Astrocyte (in vitro differentiated cells and primary cell): Measurements from ENCODE around the gene GET4. TPM values are rescaled to one million over a fixed set of nuclear protein-coding genes. Genes with fewer than 3 reads are reported as not detected.

Experiments
- DNase-seq: peaks from one replicate; pipeline ENCODE4 v3.0.0-alpha.2; 2010; ENCODE audit warnings: low read depth
- FAIRE-seq: peaks from 2 replicates; lab custom pipeline; 2011; peaks lifted over from hg19 to GRCh38; lab: Jason Lieb, UNC
- H2AFZ ChIP-seq: 2 replicates; pipeline ENCODE4 v1.6.0; 2012; ENCODE audit warnings: low read depth, low read length, inconsistent platforms
- H3K27ac ChIP-seq: 2 replicates; pipeline ENCODE4 v1.5.1; 2011; ENCODE audit warnings: low read depth, low read length, inconsistent platforms
- H3K27me3 ChIP-seq: 2 replicates; pipeline ENCODE4 v1.6.0; 2011; ENCODE audit warnings: low read length, inconsistent platforms; ENCODE audit not compliant: insufficient read depth
- H3K36me3 ChIP-seq: 2 replicates; pipeline ENCODE4 v1.5.1; 2011; ENCODE audit warnings: low read length, inconsistent platforms; ENCODE audit not compliant: insufficient read depth
- H3K4me1 ChIP-seq: 2 replicates; pipeline ENCODE4 v1.5.1; 2011; ENCODE audit warnings: low read length, inconsistent platforms; ENCODE audit not compliant: insufficient read depth
- H3K4me2 ChIP-seq: 2 replicates; pipeline ENCODE4 v1.6.0; 2012; ENCODE audit warnings: low read length, inconsistent platforms
- H3K4me3 ChIP-seq: 2 replicates; pipeline ENCODE4 v1.5.1; 2011; ENCODE audit warnings: low read depth, mild to moderate bottlenecking, low read length, inconsistent platforms; ENCODE audit not compliant: insufficient read depth
- H3K79me2 ChIP-seq: 2 replicates; pipeline ENCODE4 v1.6.0; 2012; ENCODE audit warnings: mild to moderate bottlenecking, low read length, inconsistent platforms; ENCODE audit not compliant: insufficient read depth
- H3K9ac ChIP-seq: 2 replicates; pipeline ENCODE4 v1.6.0; 2012; ENCODE audit warnings: mild to moderate bottlenecking, low read length, inconsistent platforms
- H3K9me3 ChIP-seq: 2 replicates; pipeline ENCODE4 v1.5.1; 2012; ENCODE audit warnings: low read depth, mild to moderate bottlenecking, low read length, inconsistent platforms; ENCODE audit not compliant: insufficient read depth
- H4K20me1 ChIP-seq: 2 replicates; pipeline ENCODE4 v1.6.0; 2012; ENCODE audit warnings: low read length, inconsistent platforms; ENCODE audit not compliant: insufficient read depth
- H3K27ac Mint-ChIP-seq: one replicate; pipeline ENCODE4 v1.8.0; 2021; ENCODE audit warnings: mild to moderate bottlenecking, mixed read lengths; ENCODE audit not compliant: unreplicated experiment
- H3K27me3 Mint-ChIP-seq: one replicate; pipeline ENCODE4 v1.8.0; 2021; ENCODE audit warnings: low read depth, mixed read lengths; ENCODE audit not compliant: unreplicated experiment
- H3K36me3 Mint-ChIP-seq: one replicate; pipeline ENCODE4 v1.8.0; 2021; ENCODE audit warnings: low read depth, mixed read lengths; ENCODE audit not compliant: unreplicated experiment
- H3K4me1 Mint-ChIP-seq: one replicate; pipeline ENCODE4 v1.8.0; 2021; ENCODE audit warnings: low read depth, mixed read lengths; ENCODE audit not compliant: unreplicated experiment
- H3K4me3 Mint-ChIP-seq: one replicate; pipeline ENCODE4 v1.8.0; 2021; ENCODE audit warnings: mild to moderate bottlenecking, moderate library complexity, mixed read lengths; ENCODE audit not compliant: unreplicated experiment
- H3K9me3 Mint-ChIP-seq: one replicate; pipeline ENCODE4 v1.8.0; 2021; ENCODE audit warnings: mild to moderate bottlenecking, mixed read lengths; ENCODE audit not compliant: unreplicated experiment
- CTCF ChIP-seq: IDR thresholded peaks from 2 replicates; pipeline ENCODE4 v1.5.1; 2011; ENCODE audit warnings: low read depth, mild to moderate bottlenecking, inconsistent platforms, low read length, moderate library complexity; ENCODE audit not compliant: insufficient read depth
- EZH2 ChIP-seq: IDR thresholded peaks from 2 replicates; pipeline ENCODE4 v1.6.1; 2012; ENCODE audit warnings: mild to moderate bottlenecking, low read length, inconsistent platforms; ENCODE audit not compliant: insufficient read depth
- total RNA-seq: library from RNA; stranded (reverse); gene quantifications from 2 replicates; pipeline ENCODE4 v1.2.1, GENCODE V29; 2021

Gene GET4
- total RNA-seq, 1 donor from 2014 or later, result 43.0 TPM

- Histone ChIP-seq H2AFZ (no peak overlapping the region), H4K20me1 (peaks cover 35% of the 10 kb centered on the region), H3K27me3 (no peaks in the 10 kb centered on the region), H3K79me2 (peaks cover 39% of the 10 kb centered on the region), H3K27ac (no peak overlapping the region), H3K9ac (no peak overlapping the region), H3K4me2 (no peak overlapping the region), H3K9me3 (peaks cover 4% of the 10 kb centered on the region), H3K36me3 (peaks cover 28% of the 10 kb centered on the region), H3K4me3 (no peak overlapping the region), H3K4me1 (no peaks in the 10 kb centered on the region)
- TF ChIP-seq CTCF (no peak), EZH2 (no peak)
- Mint-ChIP-seq H3K9me3 (no peaks in the 10 kb centered on the region), H3K27me3 (no peaks in the 10 kb centered on the region), H3K27ac (no peak overlapping the region), H3K4me1 (no peaks in the 10 kb centered on the region), H3K4me3 (no peak overlapping the region), H3K36me3 (peaks cover 28% of the 10 kb centered on the region)
- FAIRE-seq (no peak), DNase-seq (no peak)
Measured at GRCh38 chr7:842431-843031, 33.8 kb upstream of the GET4 start.

GRCh38 chr7:843230-843629 is 33.1 kb upstream of the GET4 start:
- TF ChIP-seq CTCF (no peak), EZH2 (no peak)

GRCh38 chr7:844043-844442 is 32.3 kb upstream of the GET4 start:
- H3K36me3 Mint-ChIP-seq, result peaks cover 32% of the 10 kb centered on the region
- TF ChIP-seq CTCF, result no peak
- no peak for TF ChIP-seq EZH2
- H3K4me3 Mint-ChIP-seq, result no peak overlapping the region

More at GRCh38 chr7:843230-843629, 33.1 kb upstream of the GET4 start:
- Mint-ChIP-seq H3K4me1 (no peaks in the 10 kb centered on the region), H3K4me3 (no peak overlapping the region), H3K27me3 (no peaks in the 10 kb centered on the region), H3K36me3 (peaks cover 29% of the 10 kb centered on the region), H3K27ac (no peak overlapping the region), H3K9me3 (peaks cover 2% of the 10 kb centered on the region)
- FAIRE-seq (no peak), DNase-seq (no peak)
- Histone ChIP-seq H3K4me3 (no peak overlapping the region), H3K4me2 (no peak overlapping the region), H3K4me1 (no peaks in the 10 kb centered on the region), H3K9ac (no peak overlapping the region), H3K79me2 (peaks cover 34% of the 10 kb centered on the region), H3K27me3 (no peaks in the 10 kb centered on the region), H4K20me1 (peaks cover 32% of the 10 kb centered on the region), H3K36me3 (peaks cover 28% of the 10 kb centered on the region), H3K9me3 (peaks cover 4% of the 10 kb centered on the region), H2AFZ (no peak overlapping the region), H3K27ac (no peak overlapping the region)

More at GRCh38 chr7:844043-844442, 32.3 kb upstream of the GET4 start:
- H3K27me3 Mint-ChIP-seq, result no peaks in the 10 kb centered on the region
- H3K4me1 Mint-ChIP-seq, result no peaks in the 10 kb centered on the region
- Histone ChIP-seq H3K4me3 (no peak overlapping the region), H3K4me1 (no peaks in the 10 kb centered on the region), H3K36me3 (peaks cover 24% of the 10 kb centered on the region), H3K9ac (no peak overlapping the region), H3K9me3 (peaks cover 4% of the 10 kb centered on the region), H2AFZ (no peak overlapping the region), H3K27ac (no peak overlapping the region), H3K27me3 (no peaks in the 10 kb centered on the region), H3K79me2 (peaks cover 30% of the 10 kb centered on the region), H3K4me2 (no peak overlapping the region), H4K20me1 (peaks cover 25% of the 10 kb centered on the region)
- no peak for DNase-seq
- no peak for FAIRE-seq
- no peak overlapping the region for H3K27ac Mint-ChIP-seq
- H3K9me3 Mint-ChIP-seq, result peaks cover 3% of the 10 kb centered on the region
